Measurements from ENCODE around the gene CLDN7. TPM values are rescaled to one million over a fixed set of nuclear protein-coding genes. Genes with fewer than 3 reads are reported as not detected.

Gene CLDN7
- total RNA-seq, 4 donors from 2014 or later, result 571 to 1,162 (median 940) TPM

DNA sequence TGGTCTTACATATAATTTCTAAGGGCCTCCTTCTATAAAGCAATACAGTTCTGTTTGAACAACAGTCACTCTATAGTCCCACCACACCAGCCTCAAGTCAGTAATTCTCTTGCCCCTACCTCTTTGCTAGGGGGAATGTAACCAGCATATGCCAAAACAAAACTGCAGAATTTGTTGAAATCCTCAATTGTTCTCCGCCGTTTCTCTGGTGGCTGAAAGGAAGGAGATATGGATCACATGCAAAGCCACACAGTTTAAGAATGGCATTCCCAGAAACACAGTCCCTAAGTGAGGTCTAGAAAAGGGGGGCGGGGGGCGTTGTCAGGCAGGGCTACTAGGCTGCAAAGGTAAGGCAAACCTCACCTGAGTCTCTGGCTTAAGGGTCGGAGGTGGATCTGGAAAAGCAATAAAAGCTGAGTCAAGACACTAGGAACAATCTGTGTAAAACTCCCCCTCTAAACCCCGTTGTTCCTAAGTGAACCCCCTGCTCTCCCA is 25.0 kb downstream of the CLDN7 start:
- H3K9me3 ChIP-seq, result no peaks in the 10 kb centered on the region
- peak overlapping the region; percentile 96 to 98 (median 96) for H3K27ac ChIP-seq
- no peaks in the 10 kb centered on the region for H3K27me3 ChIP-seq
- peak overlapping the region; percentile 81 to 90 (median 86) for H3K4me3 ChIP-seq
- no peak for TF ChIP-seq POLR2A (IDR thresholded peaks at IDR 0.05)
- TF ChIP-seq, protein P1, sequence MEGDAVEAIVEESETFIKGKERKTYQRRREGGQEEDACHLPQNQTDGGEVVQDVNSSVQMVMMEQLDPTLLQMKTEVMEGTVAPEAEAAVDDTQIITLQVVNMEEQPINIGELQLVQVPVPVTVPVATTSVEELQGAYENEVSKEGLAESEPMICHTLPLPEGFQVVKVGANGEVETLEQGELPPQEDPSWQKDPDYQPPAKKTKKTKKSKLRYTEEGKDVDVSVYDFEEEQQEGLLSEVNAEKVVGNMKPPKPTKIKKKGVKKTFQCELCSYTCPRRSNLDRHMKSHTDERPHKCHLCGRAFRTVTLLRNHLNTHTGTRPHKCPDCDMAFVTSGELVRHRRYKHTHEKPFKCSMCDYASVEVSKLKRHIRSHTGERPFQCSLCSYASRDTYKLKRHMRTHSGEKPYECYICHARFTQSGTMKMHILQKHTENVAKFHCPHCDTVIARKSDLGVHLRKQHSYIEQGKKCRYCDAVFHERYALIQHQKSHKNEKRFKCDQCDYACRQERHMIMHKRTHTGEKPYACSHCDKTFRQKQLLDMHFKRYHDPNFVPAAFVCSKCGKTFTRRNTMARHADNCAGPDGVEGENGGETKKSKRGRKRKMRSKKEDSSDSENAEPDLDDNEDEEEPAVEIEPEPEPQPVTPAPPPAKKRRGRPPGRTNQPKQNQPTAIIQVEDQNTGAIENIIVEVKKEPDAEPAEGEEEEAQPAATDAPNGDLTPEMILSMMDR (IDR thresholded peaks at IDR 0.05), result no peak
- no peak for TF ChIP-seq EP300 (IDR thresholded peaks at IDR 0.05; ENCODE audit: low read depth)
- in situ Hi-C loops (cut with MboI; ENCODE audit: low pct_ligation_motif_present in 1 of 4, low pct_unique_long_range_greater_than_20kb in 1 of 4, low sequenced_read_pairs in 3 of 4) (loop anchor here in 1 of 4 donors (25.0 kb wide), 1 partner anchor 900 kb away; no protein-coding TSS in a partner anchor), intact Hi-C loops (cut with DNase I; ENCODE audit: low total_unique reads) (no loop called here)
- peaks cover 36 to 65% (median 51%) of the 10 kb centered on the region in 4 donors for H3K4me1 ChIP-seq
- DNase-seq, result no peak
- WGBS, 2 donors (ENCODE audit: low coverage in 1 of 2), result 13 to 25% methylated on average over 2 to 6 of the region's 6 CpGs
- H3K36me3 ChIP-seq, result peaks cover 0 to 9% (median 4%) of the 10 kb centered on the region in 4 donors

DNA sequence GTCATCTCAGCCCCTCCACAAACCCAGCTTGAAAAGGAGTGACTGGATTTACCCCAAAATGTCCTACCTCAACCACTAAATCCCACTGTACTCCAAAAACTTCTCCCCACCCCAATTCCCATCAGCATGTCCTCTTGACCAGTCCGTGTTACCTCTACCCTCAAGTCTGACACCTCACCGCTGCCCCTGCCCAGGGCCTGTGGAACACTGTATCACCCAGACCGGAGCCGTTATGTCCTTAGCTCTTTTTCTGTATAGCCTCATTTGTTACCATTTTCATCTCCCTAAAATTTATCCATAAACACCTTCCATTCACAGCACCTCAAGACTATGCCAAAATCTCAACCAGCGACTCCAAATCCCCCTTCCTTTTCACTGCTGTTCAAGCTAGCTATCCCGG is 25.5 kb downstream of the CLDN7 start:
- 78 to 81% methylated on average over 4 to 6 of the region's 6 CpGs for WGBS, 2 donors (ENCODE audit: low coverage in 1 of 2)
- no peak for DNase-seq
- in situ Hi-C loops (cut with MboI; ENCODE audit: low pct_ligation_motif_present in 1 of 4, low pct_unique_long_range_greater_than_20kb in 1 of 4, low sequenced_read_pairs in 3 of 4) (loop anchor here in 1 of 4 donors (25.0 kb wide), 1 partner anchor 900 kb away; no protein-coding TSS in a partner anchor), intact Hi-C loops (cut with DNase I; ENCODE audit: low total_unique reads) (no loop called here)
- Histone ChIP-seq H3K27ac (peak overlapping the region; percentile 96 to 98 (median 96)), H3K4me1 (peaks cover 42 to 69% (median 55%) of the 10 kb centered on the region in 4 donors), H3K27me3 (no peaks in the 10 kb centered on the region), H3K9me3 (no peaks in the 10 kb centered on the region), H3K4me3 (no peak overlapping the region), H3K36me3 (peaks cover 0 to 9% (median 4%) of the 10 kb centered on the region in 4 donors)
- no peak for TF ChIP-seq POLR2A (IDR thresholded peaks at IDR 0.05)
- TF ChIP-seq, protein P1 (IDR thresholded peaks at IDR 0.05), result no peak
- TF ChIP-seq POLR2AphosphoS5 (IDR thresholded peaks at IDR 0.05), result no peak
- TF ChIP-seq EP300 (IDR thresholded peaks at IDR 0.05; ENCODE audit: low read depth), result no peak

DNA sequence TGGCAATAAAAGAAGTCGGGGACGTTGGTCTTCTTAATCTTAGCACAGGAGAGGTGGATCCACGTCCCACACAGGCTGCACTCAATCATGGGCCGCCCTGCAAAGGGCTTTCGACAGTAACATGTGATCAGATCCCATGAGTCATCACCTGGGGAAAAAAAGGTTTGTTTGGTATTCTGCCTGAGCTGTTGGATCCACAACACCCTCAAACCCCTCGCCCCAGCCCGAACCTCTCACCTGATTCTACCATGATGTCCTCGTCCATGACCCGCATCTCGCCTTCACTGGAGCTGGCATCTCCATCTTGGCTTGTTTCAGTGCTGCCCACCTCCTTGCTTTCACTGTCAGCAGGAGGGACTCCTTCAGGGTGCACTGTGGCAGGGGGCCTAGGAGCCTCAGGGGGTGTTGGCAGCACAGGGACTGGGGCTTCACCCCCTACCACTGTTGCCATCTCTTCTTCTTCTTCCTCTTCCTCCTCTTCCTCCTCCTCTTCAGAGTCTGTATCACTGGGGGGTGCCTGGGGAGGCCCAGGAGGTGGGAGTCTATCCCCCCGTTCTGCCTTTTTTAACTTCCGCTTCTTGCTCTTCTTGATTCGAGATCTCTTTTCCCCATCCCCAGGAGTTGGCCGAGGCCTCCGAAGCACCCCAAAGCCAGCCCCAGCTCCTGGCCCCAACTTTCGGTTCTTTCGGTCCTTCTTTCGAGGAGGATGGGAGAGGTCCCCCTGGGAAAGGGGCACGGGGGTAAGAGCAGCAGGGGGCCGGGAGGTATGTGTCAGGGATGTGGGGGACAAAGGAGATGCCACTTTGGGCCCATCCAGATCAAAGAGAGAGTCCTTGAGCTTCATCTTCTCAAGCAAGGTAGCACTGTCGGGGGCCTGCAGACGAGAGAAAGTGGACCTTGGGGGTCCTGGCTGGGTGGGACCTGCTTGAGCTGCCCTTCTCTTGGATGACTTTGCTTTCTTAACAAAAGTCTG is 26.3 kb downstream of the CLDN7 start:
- in situ Hi-C loops (cut with MboI; ENCODE audit: low pct_ligation_motif_present in 1 of 4, low pct_unique_long_range_greater_than_20kb in 1 of 4, low sequenced_read_pairs in 3 of 4), result loop anchor here in 1 of 4 donors (25.0 kb wide), 1 partner anchor 901 kb away; no protein-coding TSS in a partner anchor
- no peak for DNase-seq

More for the DNA sequence above, 26.3 kb downstream of the CLDN7 start:
- intact Hi-C loops (cut with DNase I; ENCODE audit: low total_unique reads), result no loop called here
- Histone ChIP-seq H3K4me3 (no peak overlapping the region), H3K27ac (peak overlapping the region; percentile 92 to 96 (median 94)), H3K9me3 (no peaks in the 10 kb centered on the region), H3K27me3 (no peaks in the 10 kb centered on the region), H3K36me3 (peaks cover 0 to 9% (median 4%) of the 10 kb centered on the region in 4 donors), H3K4me1 (peaks cover 40 to 67% (median 49%) of the 10 kb centered on the region in 4 donors)
- TF ChIP-seq POLR2A (IDR thresholded peaks at IDR 0.05), result no peak
- TF ChIP-seq, protein P1 (IDR thresholded peaks at IDR 0.05), result no peak
- 81 to 100% methylated on average over 5 to 22 of the region's 22 CpGs for WGBS, 2 donors (ENCODE audit: low coverage in 1 of 2)
